C4-2B (cell line): Measurements from ENCODE around the gene MAP1B.

ENCODE experiments used
- H3K27ac ChIP-seq: fragments of 450-650 bp; 2 replicates; pipeline ENCODE4 v1.5.1; 2017
- ZFX ChIP-seq: fragments of 450-650 bp; IDR thresholded peaks from 2 replicates; pipeline ENCODE4 v1.6.1; 2017
- TF ChIP-seq, protein P1 (sequence below): fragments of 450-650 bp; conservative IDR thresholded peaks from 2 replicates; pipeline ENCODE4 v1.5.1; 2017; ENCODE audit warnings: mild to moderate bottlenecking

MAP1B gene

DNA sequence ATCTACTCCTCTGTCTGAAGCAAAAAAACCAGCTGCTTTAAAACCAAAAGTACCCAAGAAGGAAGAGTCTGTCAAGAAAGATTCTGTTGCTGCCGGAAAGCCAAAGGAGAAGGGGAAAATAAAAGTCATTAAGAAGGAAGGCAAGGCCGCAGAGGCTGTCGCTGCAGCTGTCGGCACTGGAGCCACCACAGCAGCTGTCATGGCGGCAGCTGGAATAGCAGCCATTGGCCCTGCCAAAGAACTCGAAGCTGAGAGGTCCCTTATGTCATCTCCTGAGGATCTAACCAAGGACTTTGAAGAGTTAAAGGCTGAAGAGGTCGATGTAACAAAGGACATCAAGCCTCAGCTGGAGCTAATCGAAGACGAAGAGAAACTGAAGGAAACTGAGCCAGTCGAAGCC lies 88.3 kb downstream of the MAP1B start:
- TF ChIP-seq, protein P1, sequence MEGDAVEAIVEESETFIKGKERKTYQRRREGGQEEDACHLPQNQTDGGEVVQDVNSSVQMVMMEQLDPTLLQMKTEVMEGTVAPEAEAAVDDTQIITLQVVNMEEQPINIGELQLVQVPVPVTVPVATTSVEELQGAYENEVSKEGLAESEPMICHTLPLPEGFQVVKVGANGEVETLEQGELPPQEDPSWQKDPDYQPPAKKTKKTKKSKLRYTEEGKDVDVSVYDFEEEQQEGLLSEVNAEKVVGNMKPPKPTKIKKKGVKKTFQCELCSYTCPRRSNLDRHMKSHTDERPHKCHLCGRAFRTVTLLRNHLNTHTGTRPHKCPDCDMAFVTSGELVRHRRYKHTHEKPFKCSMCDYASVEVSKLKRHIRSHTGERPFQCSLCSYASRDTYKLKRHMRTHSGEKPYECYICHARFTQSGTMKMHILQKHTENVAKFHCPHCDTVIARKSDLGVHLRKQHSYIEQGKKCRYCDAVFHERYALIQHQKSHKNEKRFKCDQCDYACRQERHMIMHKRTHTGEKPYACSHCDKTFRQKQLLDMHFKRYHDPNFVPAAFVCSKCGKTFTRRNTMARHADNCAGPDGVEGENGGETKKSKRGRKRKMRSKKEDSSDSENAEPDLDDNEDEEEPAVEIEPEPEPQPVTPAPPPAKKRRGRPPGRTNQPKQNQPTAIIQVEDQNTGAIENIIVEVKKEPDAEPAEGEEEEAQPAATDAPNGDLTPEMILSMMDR = no peak
- no peak for TF ChIP-seq ZFX
- no peak overlapping the region for H3K27ac ChIP-seq

DNA sequence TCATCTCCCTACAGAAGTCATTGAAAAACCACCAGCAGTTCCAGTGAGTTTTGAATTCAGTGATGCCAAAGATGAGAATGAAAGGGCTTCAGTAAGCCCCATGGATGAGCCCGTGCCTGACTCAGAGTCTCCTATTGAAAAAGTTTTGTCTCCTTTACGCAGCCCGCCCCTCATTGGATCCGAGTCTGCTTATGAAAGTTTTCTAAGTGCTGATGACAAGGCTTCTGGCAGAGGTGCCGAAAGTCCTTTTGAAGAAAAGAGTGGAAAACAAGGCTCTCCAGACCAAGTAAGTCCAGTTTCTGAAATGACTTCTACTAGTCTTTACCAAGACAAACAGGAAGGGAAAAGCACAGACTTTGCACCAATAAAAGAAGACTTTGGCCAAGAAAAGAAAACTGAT lies 90.1 kb downstream of the MAP1B start:
- no peak overlapping the region for H3K27ac ChIP-seq
- TF ChIP-seq, protein P1 = no peak
- TF ChIP-seq ZFX = no peak

DNA sequence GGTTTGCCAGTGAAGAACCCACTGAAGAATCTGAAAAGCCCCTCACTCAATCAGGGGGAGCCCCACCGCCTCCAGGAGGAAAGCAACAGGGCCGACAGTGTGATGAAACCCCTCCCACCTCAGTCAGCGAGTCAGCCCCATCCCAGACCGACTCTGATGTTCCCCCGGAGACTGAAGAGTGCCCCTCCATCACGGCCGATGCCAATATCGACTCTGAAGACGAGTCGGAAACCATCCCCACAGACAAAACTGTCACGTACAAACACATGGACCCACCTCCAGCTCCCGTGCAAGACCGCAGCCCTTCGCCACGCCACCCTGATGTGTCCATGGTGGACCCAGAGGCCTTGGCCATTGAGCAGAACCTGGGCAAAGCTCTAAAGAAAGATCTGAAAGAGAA lies 92.4 kb downstream of the MAP1B start:
- TF ChIP-seq ZFX = no peak
- TF ChIP-seq, protein P1 = no peak
- H3K27ac ChIP-seq = no peak overlapping the region

DNA sequence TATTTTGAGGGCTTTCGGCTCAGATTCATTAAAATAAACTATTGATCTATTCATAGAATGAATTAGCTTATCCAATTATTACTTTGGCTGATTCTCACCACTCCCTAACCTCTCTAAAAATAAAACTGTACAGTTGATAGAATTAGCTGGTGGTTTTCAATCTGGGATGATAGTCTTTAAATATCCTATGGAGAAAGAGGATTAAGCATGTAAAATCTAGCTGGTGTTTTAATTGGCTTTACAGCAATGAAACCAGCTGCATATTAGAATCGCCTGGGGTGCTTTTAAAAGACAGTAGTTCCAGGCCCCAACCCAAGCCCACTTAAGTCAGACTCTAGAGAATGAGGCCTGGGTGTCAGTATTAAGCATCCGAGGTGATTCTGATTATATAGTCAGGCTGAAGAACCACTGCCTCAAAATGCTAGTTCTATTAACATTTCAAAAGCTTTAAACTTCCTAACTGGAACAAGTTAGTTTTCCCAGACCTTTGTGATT lies 95.1 kb downstream of the MAP1B start:
- H3K27ac ChIP-seq = no peak overlapping the region
- TF ChIP-seq ZFX = no peak
- TF ChIP-seq, protein P1 = no peak

DNA sequence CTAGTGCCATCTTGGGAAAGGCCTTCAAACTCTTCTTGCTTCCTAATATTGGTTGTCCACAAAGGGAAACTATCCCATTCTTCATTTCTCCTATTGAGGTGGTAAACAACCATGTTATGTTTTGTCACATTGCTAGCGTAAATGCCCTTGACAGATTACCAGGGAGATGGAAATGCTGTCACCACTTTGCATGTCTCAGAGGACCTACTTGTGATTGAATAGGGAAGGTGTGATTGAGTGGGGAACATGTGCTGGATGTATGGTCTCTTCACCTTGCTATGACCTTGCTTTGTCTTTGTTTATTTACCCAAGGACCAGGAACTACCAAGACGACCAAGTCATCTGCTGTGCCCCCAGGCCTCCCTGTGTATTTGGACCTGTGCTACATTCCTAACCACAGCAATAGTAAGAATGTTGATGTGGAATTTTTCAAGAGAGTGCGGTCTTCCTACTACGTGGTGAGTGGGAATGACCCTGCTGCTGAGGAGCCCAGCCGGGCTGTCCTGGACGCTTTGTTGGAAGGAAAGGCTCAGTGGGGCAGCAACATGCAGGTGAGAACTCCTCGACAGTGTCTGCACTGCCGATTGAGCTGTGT lies 96.1 kb downstream of the MAP1B start:
- H3K27ac ChIP-seq = no peak overlapping the region
- TF ChIP-seq ZFX = no peak
- TF ChIP-seq, protein P1 = no peak

DNA sequence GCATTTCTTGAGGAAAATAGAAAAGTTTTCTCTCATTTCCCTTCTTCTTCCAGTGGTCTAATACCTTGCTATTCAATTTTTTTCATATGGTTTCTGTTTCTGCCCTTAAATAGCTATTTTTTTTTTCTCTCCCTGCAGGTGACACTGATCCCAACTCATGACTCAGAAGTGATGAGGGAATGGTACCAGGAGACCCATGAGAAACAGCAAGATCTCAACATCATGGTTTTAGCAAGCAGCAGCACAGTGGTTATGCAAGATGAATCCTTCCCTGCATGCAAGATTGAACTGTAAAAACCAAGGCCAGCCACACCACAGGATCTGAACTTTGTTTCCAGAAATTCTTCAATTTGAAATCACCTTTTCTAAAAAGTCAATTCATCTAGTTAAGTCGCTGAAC lies 97.7 kb downstream of the MAP1B start:
- H3K27ac ChIP-seq = no peak overlapping the region
- TF ChIP-seq ZFX = no peak
- TF ChIP-seq, protein P1 = no peak

DNA sequence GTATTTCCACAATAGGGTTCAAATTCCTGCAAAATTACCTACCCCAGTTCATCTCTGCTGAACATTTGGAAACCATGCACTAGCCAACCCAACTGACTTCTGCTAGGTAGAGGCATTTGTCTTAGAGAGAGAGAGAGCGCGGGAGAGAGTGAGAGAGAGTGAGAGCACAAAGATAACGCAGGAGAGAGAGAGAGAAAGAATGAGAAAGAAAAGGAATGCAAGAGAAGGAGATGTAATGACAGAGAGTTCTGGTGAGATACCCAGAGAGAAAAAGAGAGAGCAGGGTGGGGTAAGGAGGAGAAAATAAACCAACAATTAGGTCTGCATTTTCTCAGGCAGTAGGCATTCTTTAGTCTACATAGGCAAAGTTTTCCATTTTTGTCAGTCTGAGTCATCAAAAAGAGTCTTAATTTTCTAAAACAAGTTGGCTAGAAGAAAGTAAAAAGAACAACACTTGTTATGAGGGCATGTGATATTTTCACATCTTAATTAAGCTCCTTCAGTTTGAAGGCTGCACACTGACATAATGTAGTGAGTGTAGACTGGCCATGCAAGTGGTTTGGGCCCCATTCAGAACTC lies 98.2 kb downstream of the MAP1B start:
- no peak for TF ChIP-seq ZFX
- TF ChIP-seq, protein P1 = no peak
- no peak overlapping the region for H3K27ac ChIP-seq
